WTC11 (cell line): Measurements from ENCODE around the gene TRIM25. TPM values are rescaled to one million over a fixed set of nuclear protein-coding genes. Genes with fewer than 3 reads are reported as not detected.
A peak's percentile ranks its signal among the peaks of the same experiment; 100 is the strongest.

ENCODE experiments used
- CREM ChIP-seq: sonication (generic); formaldehyde crosslinking; IDR thresholded peaks from 2 replicates; pipeline ENCODE4 v1.8.1; 2022; ENCODE audit warnings: mild to moderate bottlenecking, missing genetic modification reagents, moderate library complexity
- FOXK1 ChIP-seq: sonication (generic); formaldehyde crosslinking; IDR thresholded peaks from 2 replicates; pipeline ENCODE4 v1.8.0; 2022; ENCODE audit warnings: mild to moderate bottlenecking, moderate library complexity, missing genetic modification reagents
- GRHL2 ChIP-seq: fragments of 250-450 bp; sonication (Bioruptor Pico); IDR thresholded peaks from 2 replicates; pipeline ENCODE4 v1.8.0; 2022; ENCODE audit warnings: mild to moderate bottlenecking, moderate library complexity; ENCODE audit not compliant: insufficient replicate concordance, severe bottlenecking
- GTF2I ChIP-seq: fragments of 250-450 bp; sonication (Bioruptor Pico); conservative IDR thresholded peaks from 2 replicates; pipeline ENCODE4 v1.4.0; 2021; ENCODE audit warnings: mild to moderate bottlenecking
- JUN ChIP-seq: sonication (generic); formaldehyde crosslinking; IDR thresholded peaks from 2 replicates; pipeline ENCODE4 v1.8.0; 2023; ENCODE audit warnings: mild to moderate bottlenecking, missing genetic modification reagents
- PRRX2 ChIP-seq: fragments of 250-450 bp; sonication (Bioruptor Pico); IDR thresholded peaks from 2 replicates; pipeline ENCODE4 v1.8.0; 2021; ENCODE audit warnings: mild to moderate bottlenecking
- SMAD4 ChIP-seq: sonication (generic); formaldehyde crosslinking; IDR thresholded peaks from 2 replicates; pipeline ENCODE4 v1.8.0; 2022; ENCODE audit warnings: mild to moderate bottlenecking, missing genetic modification reagents
- SOX15 ChIP-seq: fragments of 250-450 bp; sonication (Bioruptor Pico); IDR thresholded peaks from 2 replicates; pipeline ENCODE4 v1.9.0; 2021; ENCODE audit warnings: mild to moderate bottlenecking
- SP1 ChIP-seq: sonication (generic); formaldehyde crosslinking; conservative IDR thresholded peaks from 2 replicates; pipeline ENCODE4 v1.8.1; 2022; ENCODE audit warnings: missing genetic modification reagents
- TEAD4 ChIP-seq: sonication (generic); formaldehyde crosslinking; IDR thresholded peaks from 2 replicates; pipeline ENCODE4 v1.8.0; 2022; ENCODE audit warnings: mild to moderate bottlenecking, missing genetic modification reagents
- ZNF121 ChIP-seq: sonication (generic); formaldehyde crosslinking; IDR thresholded peaks from 2 replicates; pipeline ENCODE4 v1.8.0; 2023; ENCODE audit warnings: missing genetic modification reagents
- ZNF138 ChIP-seq: sonication (generic); formaldehyde crosslinking; conservative IDR thresholded peaks from 2 replicates; pipeline ENCODE4 v1.8.1; 2022; ENCODE audit warnings: mild to moderate bottlenecking, moderate library complexity, missing genetic modification reagents
- ZNF232 ChIP-seq: sonication (generic); formaldehyde crosslinking; IDR thresholded peaks from 2 replicates; pipeline ENCODE4 v1.8.0; 2022; ENCODE audit warnings: mild to moderate bottlenecking, missing genetic modification reagents
- total RNA-seq: library from RNA; stranded (reverse); gene quantifications from 3 replicates; pipeline ENCODE4 v1.2.3, GENCODE V29; 2021
- TF ChIP-seq, protein P1 (sequence below): sonication (generic); formaldehyde crosslinking; IDR thresholded peaks from 2 replicates; pipeline ENCODE4 v1.8.0; 2022; ENCODE audit warnings: mild to moderate bottlenecking, missing genetic modification reagents
- TF ChIP-seq, protein P2 (sequence below): sonication (generic); formaldehyde crosslinking; conservative IDR thresholded peaks from 2 replicates; pipeline ENCODE4 v1.8.1; 2023; ENCODE audit warnings: mild to moderate bottlenecking, low read depth, missing genetic modification reagents, moderate library complexity
- TF ChIP-seq, protein P3 (sequence below): sonication (generic); formaldehyde crosslinking; IDR thresholded peaks from 2 replicates; pipeline ENCODE4 v1.8.1; 2022; ENCODE audit warnings: low read depth, mild to moderate bottlenecking, moderate library complexity, missing genetic modification reagents, borderline replicate concordance
- TF ChIP-seq, protein P4 (sequence below): sonication (generic); formaldehyde crosslinking; IDR thresholded peaks from 2 replicates; pipeline ENCODE4 v1.8.0; 2022; ENCODE audit warnings: mild to moderate bottlenecking, missing genetic modification reagents
- TF ChIP-seq, protein P5 (sequence below): sonication (generic); formaldehyde crosslinking; IDR thresholded peaks from 2 replicates; pipeline ENCODE4 v1.8.1; 2023; ENCODE audit warnings: mild to moderate bottlenecking, missing genetic modification reagents
- TF ChIP-seq, protein P6 (sequence below): sonication (generic); formaldehyde crosslinking; IDR thresholded peaks from 2 replicates; pipeline ENCODE4 v1.8.1; 2022; ENCODE audit warnings: low read depth, missing genetic modification reagents, borderline replicate concordance
- TF ChIP-seq, protein P7 (sequence below): sonication (generic); formaldehyde crosslinking; IDR thresholded peaks from 2 replicates; pipeline ENCODE4 v1.8.1; 2022; ENCODE audit warnings: mild to moderate bottlenecking, moderate library complexity, missing genetic modification reagents
- TF ChIP-seq, protein P8 (sequence below): fragments of 250-450 bp; sonication (Bioruptor Pico); IDR thresholded peaks from 2 replicates; pipeline ENCODE4 v1.9.0; 2021; ENCODE audit warnings: moderate library complexity, mild to moderate bottlenecking, inconsistent platforms, borderline replicate concordance

The TRIM25 gene
- total RNA-seq, 1 experiment from 2014 or later = 49.0 TPM

DNA sequence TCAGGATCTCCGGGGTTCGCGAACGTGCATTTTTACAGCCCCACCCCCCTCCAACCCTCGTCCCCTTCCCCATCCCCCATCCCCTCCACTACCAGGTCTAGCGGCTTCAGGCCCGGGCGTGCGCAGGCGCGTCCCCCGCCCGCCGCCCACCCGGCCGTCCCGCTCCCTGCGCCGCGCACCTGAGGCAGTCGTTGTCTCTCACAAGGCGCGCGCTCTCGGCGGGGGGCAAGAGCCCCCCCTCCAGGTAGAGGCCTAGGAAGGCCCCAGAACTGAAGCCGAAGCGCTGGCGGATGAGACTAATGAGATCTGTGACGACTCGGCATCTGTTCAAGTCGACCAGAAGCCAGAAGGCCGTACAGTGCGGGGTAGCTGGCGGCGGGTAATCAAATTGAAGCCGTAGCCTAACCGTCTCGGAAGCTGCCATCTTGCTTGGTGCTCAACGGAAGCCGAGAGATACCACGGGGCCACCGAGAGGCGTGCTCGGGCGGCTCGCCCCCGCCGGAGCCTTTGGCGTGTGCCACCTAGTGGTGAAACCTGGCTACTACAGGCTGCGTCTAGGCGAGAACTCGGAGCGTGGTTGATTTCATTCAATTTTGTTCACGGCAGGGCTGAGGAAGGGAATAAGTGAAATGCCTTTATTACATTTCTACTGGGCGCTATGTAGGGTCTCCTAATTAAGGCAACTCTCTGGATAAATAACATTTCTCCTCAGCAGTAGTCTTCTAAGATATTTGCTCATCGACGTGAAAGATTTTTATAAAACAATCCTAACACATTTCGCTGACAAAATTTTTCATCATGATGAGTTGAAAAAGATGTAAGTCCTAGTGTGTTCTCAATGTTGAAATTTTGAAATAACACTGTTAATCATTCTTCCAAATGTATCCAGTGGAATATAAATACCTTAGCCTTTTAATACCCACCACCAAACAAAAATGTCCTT lies 47.0 kb upstream of the TRIM25 start, which contains the start of gene COIL (continued):
- TF ChIP-seq JUN (CRISPR knock-in tag) = no peak
- TF ChIP-seq CREM (CRISPR knock-in tag) = peak; percentile 62; the same call in 1 of the 2 replicates
- TF ChIP-seq, protein P1, sequence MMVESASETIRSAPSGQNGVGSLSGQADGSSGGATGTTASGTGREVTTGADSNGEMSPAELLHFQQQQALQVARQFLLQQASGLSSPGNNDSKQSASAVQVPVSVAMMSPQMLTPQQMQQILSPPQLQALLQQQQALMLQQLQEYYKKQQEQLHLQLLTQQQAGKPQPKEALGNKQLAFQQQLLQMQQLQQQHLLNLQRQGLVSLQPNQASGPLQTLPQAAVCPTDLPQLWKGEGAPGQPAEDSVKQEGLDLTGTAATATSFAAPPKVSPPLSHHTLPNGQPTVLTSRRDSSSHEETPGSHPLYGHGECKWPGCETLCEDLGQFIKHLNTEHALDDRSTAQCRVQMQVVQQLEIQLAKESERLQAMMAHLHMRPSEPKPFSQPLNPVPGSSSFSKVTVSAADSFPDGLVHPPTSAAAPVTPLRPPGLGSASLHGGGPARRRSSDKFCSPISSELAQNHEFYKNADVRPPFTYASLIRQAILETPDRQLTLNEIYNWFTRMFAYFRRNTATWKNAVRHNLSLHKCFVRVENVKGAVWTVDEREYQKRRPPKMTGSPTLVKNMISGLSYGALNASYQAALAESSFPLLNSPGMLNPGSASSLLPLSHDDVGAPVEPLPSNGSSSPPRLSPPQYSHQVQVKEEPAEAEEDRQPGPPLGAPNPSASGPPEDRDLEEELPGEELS (CRISPR knock-in tag) = no peak
- TF ChIP-seq ZNF121 = no peak
- TF ChIP-seq, protein P2, sequence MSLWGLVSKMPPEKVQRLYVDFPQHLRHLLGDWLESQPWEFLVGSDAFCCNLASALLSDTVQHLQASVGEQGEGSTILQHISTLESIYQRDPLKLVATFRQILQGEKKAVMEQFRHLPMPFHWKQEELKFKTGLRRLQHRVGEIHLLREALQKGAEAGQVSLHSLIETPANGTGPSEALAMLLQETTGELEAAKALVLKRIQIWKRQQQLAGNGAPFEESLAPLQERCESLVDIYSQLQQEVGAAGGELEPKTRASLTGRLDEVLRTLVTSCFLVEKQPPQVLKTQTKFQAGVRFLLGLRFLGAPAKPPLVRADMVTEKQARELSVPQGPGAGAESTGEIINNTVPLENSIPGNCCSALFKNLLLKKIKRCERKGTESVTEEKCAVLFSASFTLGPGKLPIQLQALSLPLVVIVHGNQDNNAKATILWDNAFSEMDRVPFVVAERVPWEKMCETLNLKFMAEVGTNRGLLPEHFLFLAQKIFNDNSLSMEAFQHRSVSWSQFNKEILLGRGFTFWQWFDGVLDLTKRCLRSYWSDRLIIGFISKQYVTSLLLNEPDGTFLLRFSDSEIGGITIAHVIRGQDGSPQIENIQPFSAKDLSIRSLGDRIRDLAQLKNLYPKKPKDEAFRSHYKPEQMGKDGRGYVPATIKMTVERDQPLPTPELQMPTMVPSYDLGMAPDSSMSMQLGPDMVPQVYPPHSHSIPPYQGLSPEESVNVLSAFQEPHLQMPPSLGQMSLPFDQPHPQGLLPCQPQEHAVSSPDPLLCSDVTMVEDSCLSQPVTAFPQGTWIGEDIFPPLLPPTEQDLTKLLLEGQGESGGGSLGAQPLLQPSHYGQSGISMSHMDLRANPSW (CRISPR knock-in tag) = no peak
- TF ChIP-seq ZNF232 (CRISPR knock-in tag) = no peak
- TF ChIP-seq, protein P3, sequence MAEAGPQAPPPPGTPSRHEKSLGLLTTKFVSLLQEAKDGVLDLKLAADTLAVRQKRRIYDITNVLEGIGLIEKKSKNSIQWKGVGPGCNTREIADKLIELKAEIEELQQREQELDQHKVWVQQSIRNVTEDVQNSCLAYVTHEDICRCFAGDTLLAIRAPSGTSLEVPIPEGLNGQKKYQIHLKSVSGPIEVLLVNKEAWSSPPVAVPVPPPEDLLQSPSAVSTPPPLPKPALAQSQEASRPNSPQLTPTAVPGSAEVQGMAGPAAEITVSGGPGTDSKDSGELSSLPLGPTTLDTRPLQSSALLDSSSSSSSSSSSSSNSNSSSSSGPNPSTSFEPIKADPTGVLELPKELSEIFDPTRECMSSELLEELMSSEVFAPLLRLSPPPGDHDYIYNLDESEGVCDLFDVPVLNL = no peak
- no peak for TF ChIP-seq SOX15 (CRISPR knock-in tag)
- TF ChIP-seq, protein P4, sequence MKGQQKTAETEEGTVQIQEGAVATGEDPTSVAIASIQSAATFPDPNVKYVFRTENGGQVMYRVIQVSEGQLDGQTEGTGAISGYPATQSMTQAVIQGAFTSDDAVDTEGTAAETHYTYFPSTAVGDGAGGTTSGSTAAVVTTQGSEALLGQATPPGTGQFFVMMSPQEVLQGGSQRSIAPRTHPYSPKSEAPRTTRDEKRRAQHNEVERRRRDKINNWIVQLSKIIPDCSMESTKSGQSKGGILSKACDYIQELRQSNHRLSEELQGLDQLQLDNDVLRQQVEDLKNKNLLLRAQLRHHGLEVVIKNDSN (CRISPR knock-in tag) = peak; percentile 67; the same call in 1 of the 2 replicates
- no peak for TF ChIP-seq TEAD4 (CRISPR knock-in tag)
- TF ChIP-seq FOXK1 (CRISPR knock-in tag) = peak; percentile 46; the same call in 1 of the 2 replicates
- TF ChIP-seq, protein P5, sequence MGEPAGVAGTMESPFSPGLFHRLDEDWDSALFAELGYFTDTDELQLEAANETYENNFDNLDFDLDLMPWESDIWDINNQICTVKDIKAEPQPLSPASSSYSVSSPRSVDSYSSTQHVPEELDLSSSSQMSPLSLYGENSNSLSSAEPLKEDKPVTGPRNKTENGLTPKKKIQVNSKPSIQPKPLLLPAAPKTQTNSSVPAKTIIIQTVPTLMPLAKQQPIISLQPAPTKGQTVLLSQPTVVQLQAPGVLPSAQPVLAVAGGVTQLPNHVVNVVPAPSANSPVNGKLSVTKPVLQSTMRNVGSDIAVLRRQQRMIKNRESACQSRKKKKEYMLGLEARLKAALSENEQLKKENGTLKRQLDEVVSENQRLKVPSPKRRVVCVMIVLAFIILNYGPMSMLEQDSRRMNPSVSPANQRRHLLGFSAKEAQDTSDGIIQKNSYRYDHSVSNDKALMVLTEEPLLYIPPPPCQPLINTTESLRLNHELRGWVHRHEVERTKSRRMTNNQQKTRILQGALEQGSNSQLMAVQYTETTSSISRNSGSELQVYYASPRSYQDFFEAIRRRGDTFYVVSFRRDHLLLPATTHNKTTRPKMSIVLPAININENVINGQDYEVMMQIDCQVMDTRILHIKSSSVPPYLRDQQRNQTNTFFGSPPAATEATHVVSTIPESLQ (CRISPR knock-in tag) = no peak
- no peak for TF ChIP-seq PRRX2 (CRISPR knock-in tag)
- TF ChIP-seq SMAD4 = 0 out of 2 replicates have a peak, but pooled peaks have one; percentile 40
- TF ChIP-seq, protein P6, sequence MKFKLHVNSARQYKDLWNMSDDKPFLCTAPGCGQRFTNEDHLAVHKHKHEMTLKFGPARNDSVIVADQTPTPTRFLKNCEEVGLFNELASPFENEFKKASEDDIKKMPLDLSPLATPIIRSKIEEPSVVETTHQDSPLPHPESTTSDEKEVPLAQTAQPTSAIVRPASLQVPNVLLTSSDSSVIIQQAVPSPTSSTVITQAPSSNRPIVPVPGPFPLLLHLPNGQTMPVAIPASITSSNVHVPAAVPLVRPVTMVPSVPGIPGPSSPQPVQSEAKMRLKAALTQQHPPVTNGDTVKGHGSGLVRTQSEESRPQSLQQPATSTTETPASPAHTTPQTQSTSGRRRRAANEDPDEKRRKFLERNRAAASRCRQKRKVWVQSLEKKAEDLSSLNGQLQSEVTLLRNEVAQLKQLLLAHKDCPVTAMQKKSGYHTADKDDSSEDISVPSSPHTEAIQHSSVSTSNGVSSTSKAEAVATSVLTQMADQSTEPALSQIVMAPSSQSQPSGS (CRISPR knock-in tag) = no peak
- TF ChIP-seq, protein P7, sequence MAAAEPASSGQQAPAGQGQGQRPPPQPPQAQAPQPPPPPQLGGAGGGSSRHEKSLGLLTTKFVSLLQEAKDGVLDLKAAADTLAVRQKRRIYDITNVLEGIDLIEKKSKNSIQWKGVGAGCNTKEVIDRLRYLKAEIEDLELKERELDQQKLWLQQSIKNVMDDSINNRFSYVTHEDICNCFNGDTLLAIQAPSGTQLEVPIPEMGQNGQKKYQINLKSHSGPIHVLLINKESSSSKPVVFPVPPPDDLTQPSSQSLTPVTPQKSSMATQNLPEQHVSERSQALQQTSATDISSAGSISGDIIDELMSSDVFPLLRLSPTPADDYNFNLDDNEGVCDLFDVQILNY (CRISPR knock-in tag) = peak; percentile 88
- TF ChIP-seq GRHL2 = no peak
- TF ChIP-seq ZNF138 (CRISPR knock-in tag) = no peak
- TF ChIP-seq, protein P8, sequence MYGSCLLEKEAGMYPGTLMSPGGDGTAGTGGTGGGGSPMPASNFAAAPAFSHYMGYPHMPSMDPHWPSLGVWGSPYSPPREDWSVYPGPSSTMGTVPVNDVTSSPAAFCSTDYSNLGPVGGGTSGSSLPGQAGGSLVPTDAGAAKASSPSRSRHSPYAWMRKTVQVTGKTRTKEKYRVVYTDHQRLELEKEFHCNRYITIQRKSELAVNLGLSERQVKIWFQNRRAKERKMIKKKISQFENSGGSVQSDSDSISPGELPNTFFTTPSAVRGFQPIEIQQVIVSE (CRISPR knock-in tag) = no peak
- TF ChIP-seq SP1 (CRISPR knock-in tag) = peak; percentile 40; the same call in 1 of the 2 replicates
- TF ChIP-seq GTF2I = no peak
